Activated effector memory CD4-positive, alpha-beta T cell treated with Interleukin-2 at 50 U/mL for 16 hours (primary cell): Measurements from ENCODE around the gene CAMK1D.
"Not testable (repeated sequence)": the region's sequence is repeated elsewhere in the genome, so short reads cannot be mapped to it uniquely, and the experiment has no call there.

ENCODE experiments used
- DNase-seq: peaks from one replicate; pipeline ENCODE4 v3.0.0-alpha.2; 2020

Gene CAMK1D

DNA sequence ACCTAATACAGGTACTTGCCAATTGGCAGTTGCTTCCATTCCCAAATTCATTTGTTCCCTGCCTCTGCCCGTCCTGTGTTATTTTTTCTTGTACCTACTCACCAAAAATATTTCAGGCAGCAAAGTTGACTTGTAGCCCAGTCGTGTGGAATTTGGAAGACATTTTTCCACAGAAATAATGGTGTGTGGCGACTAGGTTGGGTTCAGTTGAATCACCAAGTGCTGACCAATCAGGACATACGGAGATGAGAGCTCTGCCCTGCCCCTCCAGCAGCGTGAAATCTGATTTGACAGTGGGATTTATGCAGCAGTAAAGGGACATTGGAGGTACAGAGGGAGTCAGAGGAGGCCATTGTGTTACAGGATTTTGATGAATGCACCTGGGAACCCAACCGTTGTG lies 435.3 kb downstream of the CAMK1D start:
- DNase-seq = no peak

DNA sequence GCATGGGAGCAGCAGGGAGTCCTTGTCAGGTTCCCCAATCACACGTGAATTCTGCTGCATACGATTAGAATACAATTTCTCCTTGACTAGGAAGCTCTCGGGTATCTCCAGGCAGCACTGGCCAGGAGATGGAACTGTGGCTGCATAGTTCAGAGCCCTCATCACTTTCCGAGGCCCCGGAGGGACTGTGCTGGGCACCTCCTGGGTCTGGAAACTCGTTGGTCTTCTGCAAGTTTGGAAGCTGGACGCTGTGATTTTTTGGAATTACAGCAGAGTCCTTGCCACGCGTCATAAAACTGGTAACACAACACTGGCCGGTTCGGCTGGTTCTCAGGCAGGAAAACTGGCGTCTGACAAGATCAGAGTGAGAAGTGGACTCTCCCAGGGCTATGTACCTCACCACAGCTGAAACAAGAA lies 436.1 kb downstream of the CAMK1D start:
- DNase-seq = no peak

DNA sequence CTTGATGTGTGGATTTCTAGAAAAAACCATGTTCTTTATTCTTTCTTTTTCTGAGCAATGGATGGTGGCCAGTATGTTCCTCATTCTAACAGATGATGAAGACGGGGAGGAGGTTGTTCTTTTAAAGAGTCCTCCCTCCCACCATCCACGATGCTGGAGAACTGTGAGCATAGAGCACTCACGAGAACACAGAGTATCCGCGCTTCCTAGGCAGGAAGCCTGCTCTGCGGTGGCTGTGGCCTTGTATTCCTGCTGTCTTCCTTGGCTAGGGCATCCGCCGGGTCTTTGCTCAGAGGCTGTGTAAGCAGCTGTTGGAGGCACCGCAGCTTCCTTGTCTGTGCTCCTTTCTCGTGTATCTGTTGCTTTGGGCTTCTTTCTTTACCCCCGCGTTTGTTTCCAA lies 437.9 kb downstream of the CAMK1D start:
- DNase-seq = no peak

DNA sequence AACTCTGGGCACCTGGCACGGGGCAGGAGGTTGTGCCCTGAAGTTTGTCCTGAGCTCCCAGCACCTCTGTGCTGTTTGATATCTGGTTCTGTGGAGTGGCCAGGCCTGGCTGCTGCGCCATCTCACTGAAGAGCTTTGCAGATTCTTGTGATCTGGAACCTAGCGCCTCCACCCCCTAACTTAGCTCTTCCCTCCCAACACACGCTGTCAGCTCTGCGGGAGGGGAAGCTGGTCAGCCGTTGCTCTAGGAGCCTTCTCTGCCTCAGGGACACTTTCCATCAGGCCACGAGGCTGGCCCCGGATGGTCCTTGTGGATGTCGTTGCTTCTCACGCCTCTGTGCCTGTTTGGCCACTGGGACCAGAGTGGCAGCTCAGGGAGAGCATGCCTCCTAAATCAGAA lies 438.9 kb downstream of the CAMK1D start:
- no peak for DNase-seq

DNA sequence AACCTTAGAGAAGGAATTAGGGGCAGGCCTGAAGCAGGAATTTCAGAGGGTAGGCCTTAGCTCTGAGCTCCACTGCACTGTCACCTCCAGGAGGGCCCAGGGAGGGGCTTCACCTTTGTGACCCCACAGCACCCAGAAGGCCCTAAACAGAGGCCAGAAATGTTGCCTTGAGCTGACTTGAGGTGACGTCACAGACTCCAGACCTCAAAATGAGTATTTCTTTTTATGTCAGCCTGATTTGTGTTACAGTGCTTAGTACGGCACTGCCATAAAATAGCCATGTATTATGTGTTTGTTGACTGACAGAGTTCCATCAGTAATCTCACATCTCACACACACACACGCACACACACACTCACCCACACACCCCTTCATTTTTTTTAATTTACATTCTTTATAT lies 440.9 kb downstream of the CAMK1D start:
- no peak for DNase-seq

DNA sequence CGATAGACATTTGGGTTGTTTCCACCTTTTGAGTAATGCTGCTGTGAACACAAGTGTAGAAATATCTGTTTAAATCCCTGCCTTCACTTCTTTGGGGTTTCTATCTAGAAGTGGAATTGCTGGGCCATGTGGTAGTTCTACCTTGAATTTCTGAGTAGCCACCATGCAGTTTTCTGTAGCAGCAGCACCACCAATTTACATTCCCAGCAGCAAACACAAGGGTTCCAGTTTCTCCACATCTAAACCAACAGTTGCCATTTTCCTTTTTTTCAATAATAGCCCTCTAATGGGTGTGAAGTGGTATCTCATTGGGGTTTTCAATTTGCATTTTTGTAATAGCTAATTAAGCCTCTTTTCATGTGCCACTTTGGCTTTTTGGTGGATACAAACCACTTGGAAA lies 442.4 kb downstream of the CAMK1D start:
- no peak for DNase-seq

DNA sequence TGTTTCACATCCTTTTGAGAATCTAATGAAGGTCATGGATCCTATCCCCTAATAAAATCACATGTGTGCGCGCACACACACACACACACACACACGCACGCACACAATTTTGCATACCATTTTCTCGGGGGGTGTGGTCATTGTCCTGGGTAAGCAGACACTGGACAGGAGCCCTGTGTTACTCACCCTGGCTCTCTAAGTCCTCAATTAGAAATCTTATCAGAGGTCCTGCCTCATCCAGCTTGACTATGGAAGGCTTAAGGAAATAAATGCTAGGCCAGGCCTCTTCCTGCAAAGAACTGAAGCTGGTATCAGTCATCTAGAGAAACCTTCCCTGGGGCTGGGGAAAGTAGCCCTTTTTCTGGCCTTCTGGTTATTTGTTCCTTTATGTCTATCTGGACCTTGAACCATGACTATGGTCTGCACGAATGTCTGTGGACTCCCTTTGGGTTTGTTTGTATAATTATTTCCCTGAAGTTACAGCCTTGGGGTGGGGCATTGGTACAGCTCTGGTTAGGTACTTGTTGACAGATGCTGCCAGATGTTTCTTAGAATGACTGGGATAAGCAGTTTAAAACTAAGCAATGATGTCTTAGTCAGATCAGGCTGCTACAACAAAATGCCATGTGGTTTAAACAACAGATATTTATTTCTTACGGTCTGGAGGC lies 443.7 kb downstream of the CAMK1D start:
- DNase-seq = no peak

DNA sequence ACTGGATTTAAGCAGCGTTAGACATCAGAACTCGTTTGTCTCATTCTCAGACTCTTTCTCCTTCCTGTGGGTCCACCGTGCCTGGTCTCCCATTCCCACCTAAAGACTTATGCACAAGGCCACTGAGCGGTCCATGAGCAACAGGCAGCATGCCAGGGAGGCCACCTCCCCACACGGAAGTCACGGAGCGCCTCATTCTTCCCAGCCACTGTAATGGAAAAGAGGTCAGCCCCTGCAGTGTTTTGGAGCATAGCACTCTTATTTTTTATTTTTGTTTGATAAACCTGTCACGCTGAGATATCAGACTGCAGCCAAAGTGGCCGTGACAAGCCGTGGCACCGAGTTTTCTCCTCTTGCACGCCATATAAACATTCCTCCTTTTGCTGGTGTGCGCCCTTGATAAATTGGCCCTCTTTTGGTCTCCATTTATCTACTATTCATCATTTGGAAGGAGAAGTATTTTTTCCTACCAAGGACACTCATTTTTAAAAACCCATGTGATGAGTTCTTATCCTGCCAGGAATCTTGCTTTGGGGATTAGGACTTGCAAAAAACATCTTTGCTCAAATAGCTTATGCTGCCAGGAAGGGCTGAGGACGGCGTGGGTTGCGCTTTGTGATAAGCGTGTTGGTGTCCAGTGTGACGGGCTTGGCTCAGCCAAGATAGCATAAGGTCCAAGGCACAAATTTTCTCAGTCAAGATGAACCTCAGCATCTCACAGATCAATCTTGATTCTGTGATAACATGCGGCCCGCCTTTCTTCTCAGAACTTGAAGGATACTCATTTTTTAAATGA lies 446.2 kb downstream of the CAMK1D start:
- no peak for DNase-seq

DNA sequence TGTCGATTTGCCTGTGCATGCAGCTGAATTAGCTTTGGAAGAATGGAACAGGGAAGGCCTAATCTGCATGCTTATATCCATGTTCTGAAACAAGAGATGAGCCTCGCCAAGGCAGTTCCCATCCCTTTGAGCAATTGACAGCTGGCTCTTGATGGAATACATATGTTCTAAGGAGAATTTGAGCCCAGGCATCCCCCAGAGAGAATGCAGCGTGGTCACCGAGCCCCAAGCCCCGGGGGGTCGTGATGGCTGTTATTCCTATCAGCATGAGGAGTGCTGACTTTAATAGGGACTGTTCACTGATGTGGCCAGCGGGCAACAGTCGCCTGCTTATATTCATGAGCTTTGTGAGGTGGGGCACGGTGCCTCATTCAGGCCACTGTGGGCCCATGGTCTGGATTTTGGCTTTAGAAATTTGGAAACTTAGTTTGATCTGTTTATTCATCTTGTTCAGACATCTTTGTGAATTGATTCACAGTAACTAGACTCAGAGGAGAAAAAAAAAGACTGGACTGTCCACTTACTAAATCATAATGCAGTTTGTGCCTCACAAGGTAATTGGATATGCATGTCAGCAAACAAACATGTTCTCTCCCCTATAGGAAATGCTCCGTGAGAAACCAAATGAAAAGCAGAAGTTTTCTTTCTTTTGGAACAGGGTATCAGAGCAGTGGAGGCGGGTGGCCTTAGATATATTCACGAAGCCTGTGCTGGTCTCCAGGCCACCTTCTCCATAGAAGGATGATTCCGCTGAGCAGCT lies 447.2 kb downstream of the CAMK1D start:
- no peak for DNase-seq

DNA sequence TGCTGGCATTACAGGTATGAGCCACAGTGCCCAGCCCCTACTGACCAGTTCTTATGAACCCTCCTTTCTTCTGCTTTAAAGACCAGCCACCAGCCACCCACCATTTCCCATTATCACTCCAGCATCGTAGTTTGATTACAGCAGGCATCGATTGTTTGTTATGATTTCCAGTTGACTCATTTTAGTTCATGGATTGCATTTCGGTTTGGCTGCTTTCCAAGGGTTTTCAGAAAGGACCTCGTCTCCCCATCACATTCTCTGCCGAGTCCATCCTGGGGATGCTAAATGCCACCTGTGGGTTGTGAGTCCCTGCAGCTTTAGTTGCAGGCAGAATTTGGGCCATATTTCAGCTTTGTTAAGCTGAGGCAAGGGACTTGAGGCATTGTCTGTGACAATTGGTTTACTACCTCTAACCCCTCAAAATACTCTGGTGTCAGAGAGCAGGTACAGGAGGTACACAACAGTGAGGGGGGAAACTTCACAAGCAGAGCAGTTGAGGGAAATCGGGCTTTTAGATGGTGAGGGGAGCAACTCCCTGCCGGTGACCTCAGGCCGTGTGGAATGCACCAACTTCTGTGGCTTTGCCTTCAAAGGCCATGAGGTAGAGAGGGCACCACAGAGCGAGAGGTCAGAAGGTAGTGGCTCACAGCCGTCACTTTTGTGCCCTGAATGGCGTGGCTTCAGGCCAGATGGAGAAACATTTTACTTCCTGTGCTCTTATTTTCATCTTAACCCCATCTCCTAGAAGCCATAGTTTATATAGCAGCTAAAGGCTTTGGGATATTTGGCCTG lies 448.3 kb downstream of the CAMK1D start:
- DNase-seq = no peak

DNA sequence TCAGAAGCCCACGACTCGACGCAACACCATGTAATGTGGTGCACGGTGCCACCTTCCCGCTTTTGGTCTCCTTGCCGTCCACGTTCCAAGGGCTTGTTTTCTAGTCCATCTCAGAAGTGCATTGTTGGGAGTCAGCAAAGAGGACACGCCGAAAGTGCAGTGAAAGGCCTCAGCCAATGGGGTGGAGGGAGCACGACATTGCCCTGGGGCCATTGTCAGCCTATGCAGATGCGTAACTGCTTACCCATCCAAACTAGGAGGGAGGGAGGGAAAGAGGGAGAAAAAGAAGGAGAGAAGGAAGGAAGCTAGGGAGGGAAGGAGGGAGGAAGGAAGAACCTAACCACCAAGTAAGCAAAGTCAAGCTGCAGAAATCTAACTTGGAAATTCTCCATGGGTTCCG lies 449.8 kb downstream of the CAMK1D start:
- no peak for DNase-seq

DNA sequence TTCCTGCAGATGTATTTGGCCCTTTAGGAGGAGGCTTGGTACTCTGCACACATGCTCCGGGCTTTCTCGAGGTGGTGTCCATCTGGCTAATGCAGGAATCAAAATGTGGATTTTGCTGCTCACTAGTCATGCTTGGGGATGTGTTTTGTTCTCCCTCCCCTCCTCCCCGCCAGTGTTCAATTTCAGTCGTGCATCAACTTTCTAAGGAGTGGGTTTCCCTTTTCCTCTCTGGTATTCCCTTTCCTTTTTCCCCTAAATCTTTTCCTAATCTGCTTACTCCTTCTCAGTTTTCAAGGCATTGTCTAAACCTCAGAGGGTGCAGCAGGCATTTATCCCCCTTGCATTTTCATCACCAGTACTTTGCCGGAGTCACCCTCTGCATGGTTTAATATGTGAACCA lies 450.4 kb downstream of the CAMK1D start:
- DNase-seq = no peak

DNA sequence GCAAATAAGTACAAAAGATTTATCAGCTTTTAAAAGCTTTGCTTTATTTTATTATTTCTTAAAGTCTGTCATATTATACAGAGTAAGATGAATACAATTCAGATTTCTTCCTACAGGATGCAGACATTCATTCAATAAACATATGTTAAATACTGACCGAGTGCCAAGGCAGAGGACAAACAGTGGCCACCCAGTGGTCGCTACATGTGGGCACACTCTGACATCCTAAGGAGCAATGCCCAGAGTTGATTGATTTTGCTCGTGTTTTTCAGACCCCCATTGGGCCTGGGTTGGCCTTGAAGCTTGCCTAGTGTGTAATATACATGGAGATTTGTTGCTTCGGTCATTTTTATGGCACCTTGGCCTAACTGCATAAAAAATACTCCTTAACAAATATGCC lies 451.0 kb downstream of the CAMK1D start:
- no peak for DNase-seq

DNA sequence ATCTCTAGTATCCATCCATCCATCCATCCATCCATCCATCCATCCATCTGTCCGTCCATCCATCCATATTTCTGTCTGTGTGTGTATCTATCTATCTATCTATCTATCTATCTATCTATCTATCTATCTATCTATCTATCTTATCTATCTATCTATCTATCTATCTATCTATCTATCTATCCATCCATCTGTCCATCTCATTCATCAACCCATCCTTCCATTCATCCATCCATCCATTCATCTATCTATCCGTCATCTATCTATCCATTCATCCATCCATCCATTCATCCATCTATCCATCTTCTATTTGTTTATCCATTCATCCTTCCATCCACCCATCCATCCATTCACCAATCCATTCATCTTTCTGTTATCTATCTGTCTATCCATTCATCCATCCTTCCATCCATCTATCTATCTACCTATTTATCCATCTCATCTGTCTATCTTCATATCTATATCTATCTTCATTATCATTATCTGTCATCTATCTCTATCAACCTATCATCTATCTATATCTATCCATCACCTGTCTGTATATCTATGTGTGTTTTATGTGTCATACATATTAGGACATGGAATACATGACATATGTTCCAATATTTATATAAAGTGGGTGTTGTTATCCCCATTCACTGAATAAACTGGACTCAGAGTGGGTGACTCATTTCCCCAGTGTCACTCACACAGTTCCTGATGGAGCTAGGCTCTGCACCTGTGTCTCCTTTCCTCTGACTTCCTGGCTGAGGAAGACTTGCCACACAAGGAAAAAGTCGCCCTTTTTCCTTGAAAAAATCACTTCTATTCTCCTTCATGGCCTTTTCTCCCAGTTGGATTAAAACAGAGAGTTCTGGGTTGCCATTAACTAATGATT lies 452.1 kb downstream of the CAMK1D start:
- no peak for DNase-seq

DNA sequence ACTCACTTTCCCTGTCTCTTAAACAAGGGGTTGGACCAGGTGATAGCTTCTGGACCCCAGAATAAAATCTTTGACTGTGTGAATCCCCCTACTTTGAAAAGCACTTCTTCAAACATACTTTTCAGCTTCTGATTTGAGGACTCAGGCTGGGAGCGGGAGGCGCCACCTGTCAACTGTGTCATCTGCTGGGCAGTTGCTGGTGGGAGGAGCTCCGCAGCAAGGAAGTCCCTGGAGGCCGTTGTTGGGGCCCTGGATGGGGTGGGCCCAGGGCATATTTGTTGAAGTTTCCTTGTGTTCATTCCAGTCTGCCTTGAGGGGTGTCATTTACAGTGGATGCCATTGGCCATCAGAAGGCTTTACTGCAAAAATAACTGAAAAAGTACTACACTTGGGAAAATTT lies 454.4 kb downstream of the CAMK1D start:
- DNase-seq = no peak

DNA sequence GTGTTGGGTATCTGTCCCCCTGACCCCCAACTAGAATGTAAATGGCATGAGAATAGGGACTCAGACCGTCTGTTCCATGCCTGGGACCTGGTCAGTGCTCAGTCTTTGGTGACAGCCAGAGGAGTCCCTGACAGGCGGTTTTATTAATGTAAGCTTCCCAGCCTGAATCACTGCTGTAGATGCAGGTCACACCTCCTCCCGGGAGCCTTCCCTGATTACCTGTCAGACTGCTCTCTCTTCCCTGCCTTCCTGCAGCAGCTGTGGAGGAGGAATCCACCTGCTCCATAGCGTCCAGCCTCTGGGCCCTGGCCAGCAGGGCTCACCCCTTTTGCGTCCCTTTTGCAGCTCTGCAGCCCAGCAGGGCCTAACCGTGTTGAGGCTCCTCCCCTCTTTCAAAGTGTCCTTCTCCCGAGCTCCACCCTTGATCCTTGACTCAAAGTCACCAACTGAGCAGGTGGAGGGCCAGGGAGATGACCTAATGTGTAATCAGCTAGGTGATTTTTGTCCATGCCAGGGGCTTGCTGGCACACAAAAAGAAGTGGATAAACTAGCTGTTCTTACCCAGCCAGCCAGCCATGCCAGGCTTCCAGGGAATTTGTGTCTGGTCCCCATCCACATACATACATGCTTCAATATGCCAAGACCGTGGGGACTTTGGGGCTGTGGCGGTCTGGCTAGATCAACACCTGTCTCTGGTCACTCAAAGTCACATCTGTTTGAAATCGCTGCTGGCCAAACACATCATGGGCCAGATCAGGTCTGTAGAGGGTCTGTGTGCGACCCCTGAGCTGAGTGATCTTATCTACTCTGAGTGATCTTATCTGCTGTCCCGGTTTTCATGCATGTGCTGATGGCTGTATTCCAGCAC lies 457.1 kb downstream of the CAMK1D start:
- DNase-seq = no peak

DNA sequence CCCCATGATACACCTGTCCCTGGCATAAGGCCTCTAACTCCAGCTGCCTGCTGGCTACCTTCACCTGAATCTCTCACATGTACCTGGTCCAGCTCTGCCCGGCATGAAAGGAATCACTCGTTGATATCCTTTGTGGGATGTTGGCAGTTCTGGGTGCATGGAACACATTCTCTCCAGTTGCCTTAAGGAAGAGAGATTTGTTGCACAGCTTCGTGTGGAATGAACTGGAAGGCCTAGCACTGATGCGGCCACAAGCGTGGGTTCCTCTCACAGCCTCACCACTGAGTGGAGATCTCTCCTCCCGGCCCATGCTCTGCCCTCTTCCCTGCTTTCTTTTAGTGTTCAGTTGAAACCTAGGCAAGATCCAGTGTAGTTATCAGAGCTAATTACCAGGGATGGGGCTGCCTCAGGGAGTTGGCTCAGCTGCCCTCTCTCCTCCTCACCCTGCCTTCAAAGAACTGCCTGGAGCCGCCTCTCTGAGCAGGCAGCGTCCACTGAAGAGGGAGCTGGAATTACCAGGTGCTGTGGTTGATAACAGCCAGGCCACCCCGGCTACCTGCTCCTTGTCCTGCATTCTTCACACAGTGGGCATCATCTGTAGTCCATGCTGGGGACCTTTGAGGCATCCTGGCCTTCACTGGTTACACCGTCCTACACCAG lies 457.9 kb downstream of the CAMK1D start:
- no peak for DNase-seq

DNA sequence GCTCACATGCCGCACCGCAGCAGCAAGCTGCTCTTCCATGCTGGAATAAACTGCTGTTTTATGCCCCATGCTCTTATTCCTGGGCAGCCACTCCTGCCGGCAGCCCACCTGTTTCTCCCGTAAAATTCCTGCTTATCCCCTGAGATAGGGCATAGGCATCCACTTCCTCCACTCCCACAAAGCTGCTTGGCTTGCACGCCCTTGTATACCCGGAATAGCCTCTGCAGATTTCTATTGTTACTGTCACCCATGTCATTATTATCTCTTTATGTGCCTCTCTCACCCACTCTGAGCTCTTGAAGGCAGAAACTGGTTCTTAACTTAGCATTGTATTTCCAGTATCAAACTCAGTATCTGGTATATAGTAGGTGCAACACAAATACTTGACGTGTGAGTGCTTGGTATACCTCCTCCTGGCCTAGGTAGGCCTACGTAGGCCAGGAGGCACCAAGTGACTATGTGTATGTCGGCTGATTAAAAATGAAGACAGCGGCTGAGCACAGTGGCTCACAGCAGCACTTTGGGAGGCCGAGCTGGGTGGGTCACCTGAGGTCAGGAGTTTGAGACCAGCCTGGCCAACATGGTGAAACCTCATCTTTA lies 458.8 kb downstream of the CAMK1D start:
- no peak for DNase-seq

DNA sequence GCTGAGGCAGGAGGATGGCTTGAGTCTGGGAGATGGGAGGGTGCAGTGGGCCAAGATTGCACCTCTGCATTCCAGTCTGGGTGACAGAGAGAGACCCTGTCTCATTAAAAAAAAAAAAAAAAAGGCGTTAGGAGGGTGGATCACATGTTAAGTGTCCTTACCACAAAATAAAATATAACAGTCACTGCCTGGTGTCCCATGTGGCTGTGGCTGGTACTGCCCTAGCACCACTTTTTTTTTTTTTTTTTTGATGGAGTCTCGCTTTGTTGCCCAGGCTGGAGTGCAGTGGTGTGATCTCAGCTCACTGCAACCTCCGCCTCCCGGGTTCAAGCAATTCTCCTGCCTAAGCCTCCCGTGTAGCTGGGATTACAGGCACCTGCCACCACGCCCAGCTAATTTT lies 460.7 kb downstream of the CAMK1D start:
- not testable (repeated sequence) for DNase-seq

DNA sequence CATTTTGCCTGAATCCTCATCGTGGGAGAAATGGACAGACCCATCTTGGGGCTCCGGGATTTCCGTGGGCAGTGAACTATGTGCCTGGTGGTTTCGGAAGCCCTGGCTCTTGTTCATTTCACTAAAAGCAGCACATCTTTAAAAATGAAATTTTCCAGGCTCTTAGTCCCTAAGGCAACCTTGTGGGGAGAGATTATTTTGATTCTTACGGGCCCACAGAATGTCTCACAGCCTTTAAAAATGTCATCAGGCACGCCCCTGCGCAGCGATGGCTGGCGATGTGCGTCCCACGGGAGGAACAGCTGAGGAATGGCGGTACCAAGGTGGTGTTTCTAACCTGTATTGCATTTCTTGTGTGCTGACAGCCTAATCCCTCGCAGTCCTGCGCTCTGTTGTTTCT lies 462.5 kb downstream of the CAMK1D start:
- no peak for DNase-seq
